ENCODE measurements around the gene CTNNA3. TPM values are rescaled to one million over a fixed set of nuclear protein-coding genes. Genes with fewer than 3 reads are reported as not detected.

CTNNA3 gene
- polyA plus RNA-seq, 1 donor from 2014 or later, result 0.14 TPM

GRCh38 chr10:67086327-67087134, 609.5 kb downstream of the CTNNA3 start:
- Histone ChIP-seq H3F3A (ENCODE audit: insufficient read depth, low read length, poor library complexity, severe bottlenecking) (no peaks in the 10 kb centered on the region), H3K4me3 (ENCODE audit: low read length) (no peak overlapping the region), H3K9ac (ENCODE audit: low read length) (no peak overlapping the region), H3K9me2 (ENCODE audit: insufficient read depth, low read length) (no peaks in the 10 kb centered on the region), H4K20me1 (ENCODE audit: insufficient read depth) (no peaks in the 10 kb centered on the region), H3K4me2 (ENCODE audit: low read length) (no peak overlapping the region), H2AFZ (ENCODE audit: low read depth, low read length) (no peak overlapping the region), H3K27me3 (ENCODE audit: insufficient read depth, low read depth, low read length) (no peaks in the 10 kb centered on the region), H3K36me3 (ENCODE audit: insufficient read depth, low read length) (no peaks in the 10 kb centered on the region), H3K79me2 (replicated peaks; ENCODE audit: insufficient read depth, low read length) (no peaks in the 10 kb centered on the region), H3K9me3 (ENCODE audit: low read length) (no peaks in the 10 kb centered on the region), H3K27ac (ENCODE audit: low read length) (no peak overlapping the region)
- no peak for TF ChIP-seq POLR2AphosphoS5 (IDR thresholded peaks at IDR 0.05)
- no peak for TF ChIP-seq CTCF (IDR thresholded peaks at IDR 0.05; ENCODE audit: poor library complexity, severe bottlenecking)
- no peak for TF ChIP-seq REST (IDR thresholded peaks at IDR 0.05; ENCODE audit: borderline replicate concordance)

GRCh38 chr10:67079126-67079525, 616.9 kb downstream of the CTNNA3 start:
- Histone ChIP-seq H4K20me1 (ENCODE audit: insufficient read depth) (no peaks in the 10 kb centered on the region), H3K27me3 (ENCODE audit: insufficient read depth, low read depth, low read length) (no peaks in the 10 kb centered on the region), H2AFZ (ENCODE audit: low read depth, low read length) (no peak overlapping the region), H3K27ac (ENCODE audit: low read length) (no peak overlapping the region), H3K9ac (ENCODE audit: low read length) (no peak overlapping the region), H3K9me3 (ENCODE audit: low read length) (no peaks in the 10 kb centered on the region), H3K36me3 (ENCODE audit: insufficient read depth, low read length) (no peaks in the 10 kb centered on the region), H3K4me2 (ENCODE audit: low read length) (no peak overlapping the region), H3F3A (ENCODE audit: insufficient read depth, low read length, poor library complexity, severe bottlenecking) (no peaks in the 10 kb centered on the region), H3K9me2 (ENCODE audit: insufficient read depth, low read length) (no peaks in the 10 kb centered on the region), H3K79me2 (replicated peaks; ENCODE audit: insufficient read depth, low read length) (no peaks in the 10 kb centered on the region), H3K4me3 (ENCODE audit: low read length) (no peak overlapping the region)
- TF ChIP-seq RAD21 (conservative IDR thresholded peaks at IDR 0.05), result no peak
- no peak for TF ChIP-seq SMC3 (conservative IDR thresholded peaks at IDR 0.05; ENCODE audit: poor library complexity)
- TF ChIP-seq EP300 (conservative IDR thresholded peaks at IDR 0.05; ENCODE audit: poor library complexity, severe bottlenecking), result no peak
- no peak for TF ChIP-seq EZH2 (IDR thresholded peaks at IDR 0.05; ENCODE audit: borderline replicate concordance, insufficient read depth, low read length, poor library complexity, severe bottlenecking)
- no peak for TF ChIP-seq REST (IDR thresholded peaks at IDR 0.05; ENCODE audit: borderline replicate concordance)
- TF ChIP-seq MXI1 (conservative IDR thresholded peaks at IDR 0.05; ENCODE audit: poor library complexity, severe bottlenecking), result no peak
- no peak for TF ChIP-seq CTCF (IDR thresholded peaks at IDR 0.05; ENCODE audit: poor library complexity, severe bottlenecking)
- no peak for TF ChIP-seq TAF1 (IDR thresholded peaks at IDR 0.05; ENCODE audit: low read depth)
